ENCODE results near the gene ETV1.

ETV1 gene

GRCh38 chr7:13981070-13981469, 8.4 kb downstream of the ETV1 start:
- no peaks in the 10 kb centered on the region for H3K27me3 ChIP-seq (ENCODE audit: insufficient read depth, poor library complexity, severe bottlenecking)
- H3K4me3 ChIP-seq (replicated peaks; ENCODE audit: insufficient read depth, low read length): no peak overlapping the region
- H3K27ac ChIP-seq (replicated peaks): no peak overlapping the region
- TF ChIP-seq CTCF (IDR thresholded peaks at IDR 0.05; ENCODE audit: insufficient read depth, low read length) (no peak), SPI1 (IDR thresholded peaks at IDR 0.05; ENCODE audit: borderline replicate concordance, low read depth) (no peak), POLR2AphosphoS5 (IDR thresholded peaks at IDR 0.05; ENCODE audit: low read depth) (no peak), REST (IDR thresholded peaks at IDR 0.05; ENCODE audit: insufficient replicate concordance, low read depth) (no peak), GABPA (IDR thresholded peaks at IDR 0.05; ENCODE audit: low read depth) (no peak)
- peak in 1 of 2 experiments; percentile 45 for DNase-seq (ENCODE audit: low read depth in 1 of 2, low spot score in 1 of 2)

- H3K27ac ChIP-seq (replicated peaks): no peak overlapping the region
- no peak for DNase-seq (ENCODE audit: low read depth in 1 of 2, low spot score in 1 of 2)
- TF ChIP-seq REST (IDR thresholded peaks at IDR 0.05; ENCODE audit: insufficient replicate concordance, low read depth) (no peak), CTCF (IDR thresholded peaks at IDR 0.05; ENCODE audit: insufficient read depth, low read length) (no peak), GABPA (IDR thresholded peaks at IDR 0.05; ENCODE audit: low read depth) (no peak), SPI1 (IDR thresholded peaks at IDR 0.05; ENCODE audit: borderline replicate concordance, low read depth) (no peak)
- no peaks in the 10 kb centered on the region for H3K27me3 ChIP-seq (ENCODE audit: insufficient read depth, poor library complexity, severe bottlenecking)
- no peak overlapping the region for H3K4me3 ChIP-seq (replicated peaks; ENCODE audit: insufficient read depth, low read length)
These were observed 9.0 kb downstream of the ETV1 start for GRCh38 chr7:13980474-13980873.

- Histone ChIP-seq H3K27ac (replicated peaks) (no peak overlapping the region), H3K27me3 (ENCODE audit: insufficient read depth, poor library complexity, severe bottlenecking) (no peaks in the 10 kb centered on the region), H3K4me3 (replicated peaks; ENCODE audit: insufficient read depth, low read length) (no peak overlapping the region)
- no peak for TF ChIP-seq POLR2AphosphoS5 (IDR thresholded peaks at IDR 0.05; ENCODE audit: low read depth)
- no peak for TF ChIP-seq GABPA (IDR thresholded peaks at IDR 0.05; ENCODE audit: low read depth)
- no peak for TF ChIP-seq REST (IDR thresholded peaks at IDR 0.05; ENCODE audit: insufficient replicate concordance, low read depth)
- no peak for TF ChIP-seq CTCF (IDR thresholded peaks at IDR 0.05; ENCODE audit: insufficient read depth, low read length)
- no peak for TF ChIP-seq SPI1 (IDR thresholded peaks at IDR 0.05; ENCODE audit: borderline replicate concordance, low read depth)
- DNase-seq (ENCODE audit: low read depth in 1 of 2, low spot score in 1 of 2): no peak
These were observed 9.6 kb downstream of the ETV1 start for GRCh38 chr7:13979671-13980435.
